ENCODE data around the gene RLN1. TPM values are rescaled to one million over a fixed set of nuclear protein-coding genes. Genes with fewer than 3 reads are reported as not detected.
A peak's percentile ranks its signal among the peaks of the same experiment; 100 is the strongest.

RLN1 gene
- total and polyA plus RNA-seq, 2 donors (not counting 1 experiment from before 2014, with no cell fraction given), result 0.60 to 1.4 TPM

DNA sequence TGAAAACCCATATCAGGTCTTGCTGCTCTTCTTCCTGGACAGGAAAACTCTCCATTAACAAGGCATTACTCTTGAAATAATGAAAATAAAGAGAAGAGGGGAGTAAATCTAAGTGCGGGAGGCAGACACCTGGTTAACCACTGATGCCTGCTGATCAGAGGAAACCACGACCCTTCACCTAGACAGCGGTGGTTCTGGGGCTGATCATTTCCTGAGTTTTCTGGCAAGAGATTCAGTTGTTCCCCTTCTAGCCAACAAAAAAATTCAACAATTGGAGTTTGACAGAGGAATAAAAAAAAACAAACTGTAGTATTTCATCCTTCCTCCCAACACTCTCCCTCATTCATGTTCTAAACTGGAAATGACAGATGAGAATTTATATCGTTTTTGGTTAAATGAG lies 38.1 kb downstream of the RLN1 start:
- H3K27me3 ChIP-seq (replicated peaks in 1 of 4; ENCODE audit: control extremely low read depth in 1 of 4, control insufficient read depth in 3 of 4, insufficient read depth in 4 of 4, low read length in 3 of 4), result no peaks in the 10 kb centered on the region
- Mint-ChIP-seq H3K27me3 (no peaks in the 10 kb centered on the region), H3K27ac (no peak overlapping the region), H3K4me1 (peaks cover 11% of the 10 kb centered on the region), H3K9me3 (ENCODE audit: insufficient read depth) (no peaks in the 10 kb centered on the region), H3K4me3 (no peak overlapping the region)
- H3K4me3 ChIP-seq (ENCODE audit: control extremely low read depth in 1 of 5, extremely low read depth in 1 of 5, insufficient read depth in 1 of 5, low read depth in 2 of 5, low read length in 4 of 5), result no peak overlapping the region
- H3K9me3 ChIP-seq (ENCODE audit: control extremely low read depth in 1 of 3, control insufficient read depth in 2 of 3, insufficient read depth in 1 of 3, low read length in 2 of 3), result no peaks in the 10 kb centered on the region
- WGBS (ENCODE audit: insufficient coverage), result no CpG with 5 or more reads among the region's 4 CpGs
- no peak overlapping the region for H3K4me2 ChIP-seq (replicated peaks; ENCODE audit: low read depth, low read length, poor library complexity, severe bottlenecking)
- no peak for DNase-seq
- H3K79me2 ChIP-seq (ENCODE audit: control insufficient read depth, insufficient read depth, low read length), result no peaks in the 10 kb centered on the region
- H3K9ac ChIP-seq (ENCODE audit: low read length), result no peak overlapping the region
- peak overlapping the region; percentile 24 for H2AFZ ChIP-seq (ENCODE audit: insufficient read depth, low read depth, low read length, poor library complexity, severe bottlenecking)
- H3K36me3 ChIP-seq (replicated peaks in 1 of 2; ENCODE audit: control extremely low read depth in 1 of 2, control insufficient read depth in 1 of 2, extremely low read depth in 1 of 2, insufficient read depth in 2 of 2, low read length in 1 of 2), result no peaks in the 10 kb centered on the region
- no peak for TF ChIP-seq EZH2 (IDR thresholded peaks at IDR 0.05; ENCODE audit: borderline replicate concordance, insufficient read depth, low read depth, low read length, poor library complexity, severe bottlenecking)
- TF ChIP-seq, protein P1, sequence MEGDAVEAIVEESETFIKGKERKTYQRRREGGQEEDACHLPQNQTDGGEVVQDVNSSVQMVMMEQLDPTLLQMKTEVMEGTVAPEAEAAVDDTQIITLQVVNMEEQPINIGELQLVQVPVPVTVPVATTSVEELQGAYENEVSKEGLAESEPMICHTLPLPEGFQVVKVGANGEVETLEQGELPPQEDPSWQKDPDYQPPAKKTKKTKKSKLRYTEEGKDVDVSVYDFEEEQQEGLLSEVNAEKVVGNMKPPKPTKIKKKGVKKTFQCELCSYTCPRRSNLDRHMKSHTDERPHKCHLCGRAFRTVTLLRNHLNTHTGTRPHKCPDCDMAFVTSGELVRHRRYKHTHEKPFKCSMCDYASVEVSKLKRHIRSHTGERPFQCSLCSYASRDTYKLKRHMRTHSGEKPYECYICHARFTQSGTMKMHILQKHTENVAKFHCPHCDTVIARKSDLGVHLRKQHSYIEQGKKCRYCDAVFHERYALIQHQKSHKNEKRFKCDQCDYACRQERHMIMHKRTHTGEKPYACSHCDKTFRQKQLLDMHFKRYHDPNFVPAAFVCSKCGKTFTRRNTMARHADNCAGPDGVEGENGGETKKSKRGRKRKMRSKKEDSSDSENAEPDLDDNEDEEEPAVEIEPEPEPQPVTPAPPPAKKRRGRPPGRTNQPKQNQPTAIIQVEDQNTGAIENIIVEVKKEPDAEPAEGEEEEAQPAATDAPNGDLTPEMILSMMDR (IDR thresholded peaks at IDR 0.05), result no peak
- peaks cover 5 to 6% of the 10 kb centered on the region in 2 donors for H3K4me1 ChIP-seq (ENCODE audit: control insufficient read depth in 2 of 2, insufficient read depth in 2 of 2, low read length in 2 of 2)
- CTCF ChIA-PET, result no interaction called here
- ATAC-seq (ENCODE audit: low read depth), result no peak
- intact Hi-C loops (cut with micrococcal nuclease), result loop anchor here (5.0 kb wide), 1 partner anchor 136 kb away; the partner anchor contains the start of gene PLGRKT
- no peaks in the 10 kb centered on the region for H4K20me1 ChIP-seq (ENCODE audit: control insufficient read depth, insufficient read depth, low read length, poor library complexity, severe bottlenecking)
- H3K27ac ChIP-seq (ENCODE audit: low read length in 2 of 2), result no peak overlapping the region
- POLR2A ChIA-PET, result no interaction called here

GRCh38 chr9:5292141-5292540 lies 47.5 kb downstream of the RLN1 start:
- H3K79me2 ChIP-seq (ENCODE audit: control insufficient read depth, insufficient read depth, low read length), result no peaks in the 10 kb centered on the region
- Mint-ChIP-seq H3K4me3 (no peak overlapping the region), H3K27me3 (peaks cover 9% of the 10 kb centered on the region), H3K9me3 (ENCODE audit: insufficient read depth) (peaks cover 5% of the 10 kb centered on the region), H3K4me1 (no peaks in the 10 kb centered on the region), H3K27ac (no peak overlapping the region)
- no peaks in the 10 kb centered on the region for H4K20me1 ChIP-seq (ENCODE audit: control insufficient read depth, insufficient read depth, low read length, poor library complexity, severe bottlenecking)
- H3K9me3 ChIP-seq (ENCODE audit: control extremely low read depth in 1 of 3, control insufficient read depth in 2 of 3, insufficient read depth in 1 of 3, low read length in 2 of 3), result peaks cover 0 to 5% (median 0%) of the 10 kb centered on the region in 3 donors
- H3K27me3 ChIP-seq (replicated peaks in 1 of 4; ENCODE audit: control extremely low read depth in 1 of 4, control insufficient read depth in 3 of 4, insufficient read depth in 4 of 4, low read length in 3 of 4), result peaks cover 0 to 5% (median 1%) of the 10 kb centered on the region in 4 experiments
- no peak overlapping the region for H3K27ac ChIP-seq (ENCODE audit: low read length in 2 of 2)
- H2AFZ ChIP-seq (ENCODE audit: insufficient read depth, low read depth, low read length, poor library complexity, severe bottlenecking), result no peak overlapping the region
- H3K4me1 ChIP-seq (ENCODE audit: control insufficient read depth in 2 of 2, insufficient read depth in 2 of 2, low read length in 2 of 2), result no peaks in the 10 kb centered on the region
- intact Hi-C loops (cut with micrococcal nuclease), result no loop called here
- ATAC-seq (ENCODE audit: low read depth) (no peak), DNase-seq (no peak)
- POLR2A ChIA-PET, result no interaction called here
- no peaks in the 10 kb centered on the region for H3K36me3 ChIP-seq (replicated peaks in 1 of 2; ENCODE audit: control extremely low read depth in 1 of 2, control insufficient read depth in 1 of 2, extremely low read depth in 1 of 2, insufficient read depth in 2 of 2, low read length in 1 of 2)
- no peak overlapping the region for H3K4me3 ChIP-seq (ENCODE audit: control extremely low read depth in 1 of 5, extremely low read depth in 1 of 5, insufficient read depth in 1 of 5, low read depth in 2 of 5, low read length in 4 of 5)
- no peak overlapping the region for H3K4me2 ChIP-seq (replicated peaks; ENCODE audit: low read depth, low read length, poor library complexity, severe bottlenecking)
- TF ChIP-seq, protein P1 (IDR thresholded peaks at IDR 0.05), result no peak
- no peak for TF ChIP-seq EZH2 (IDR thresholded peaks at IDR 0.05; ENCODE audit: borderline replicate concordance, insufficient read depth, low read depth, low read length, poor library complexity, severe bottlenecking)
- no CpG with 5 or more reads among the region's 1 CpG for WGBS (ENCODE audit: insufficient coverage)
- no peak overlapping the region for H3K9ac ChIP-seq (ENCODE audit: low read length)
- CTCF ChIA-PET, result no interaction called here
